HG03521 (cell line): ENCODE results near the gene SUMO2.
"Not testable (repeated sequence)": the region's sequence is repeated elsewhere in the genome, so short reads cannot be mapped to it uniquely, and the experiment has no call there.

Experiments used
- ATAC-seq: cut with Tn5 transposase; IDR thresholded peaks from one replicate; pipeline ENCODE4 v1.9.1; 2021; ENCODE audit warnings: mild to moderate bottlenecking, moderate library complexity; ENCODE audit not compliant: unreplicated experiment

SUMO2 gene

GRCh38 chr17:75182319-75182568, 515 bp downstream of the SUMO2 start:
- peak; percentile 22 for ATAC-seq

GRCh38 chr17:75181608-75182318, 996 bp downstream of the SUMO2 start:
- no peak for ATAC-seq

GRCh38 chr17:75181110-75181509, 1.6 kb downstream of the SUMO2 start:
- ATAC-seq: no peak

- ATAC-seq: no peak
Measured at GRCh38 chr17:75178453-75178852, 4.3 kb downstream of the SUMO2 start.

DNA sequence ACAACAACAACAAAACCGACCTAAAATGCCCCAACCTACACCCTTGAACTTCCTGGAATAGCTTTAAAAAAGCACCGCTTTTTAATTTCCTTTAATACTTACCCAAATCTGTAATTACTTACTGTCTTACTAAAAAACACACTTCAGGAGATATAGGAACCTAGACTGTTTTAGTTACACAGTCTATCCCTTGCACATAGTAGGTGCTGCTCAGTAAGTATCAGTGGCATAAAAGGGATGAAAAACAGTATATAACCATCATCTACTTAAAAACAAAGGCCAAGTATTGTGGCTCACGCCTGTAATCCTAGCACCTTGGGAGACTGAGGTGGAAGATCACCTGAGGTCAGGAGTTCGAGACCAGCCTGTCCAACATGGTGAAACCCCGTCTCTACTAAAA, 6.1 kb downstream of the SUMO2 start:
- no peak for ATAC-seq

- ATAC-seq: no peak
Measured at GRCh38 chr17:75174996-75175395, 7.8 kb downstream of the SUMO2 start.

DNA sequence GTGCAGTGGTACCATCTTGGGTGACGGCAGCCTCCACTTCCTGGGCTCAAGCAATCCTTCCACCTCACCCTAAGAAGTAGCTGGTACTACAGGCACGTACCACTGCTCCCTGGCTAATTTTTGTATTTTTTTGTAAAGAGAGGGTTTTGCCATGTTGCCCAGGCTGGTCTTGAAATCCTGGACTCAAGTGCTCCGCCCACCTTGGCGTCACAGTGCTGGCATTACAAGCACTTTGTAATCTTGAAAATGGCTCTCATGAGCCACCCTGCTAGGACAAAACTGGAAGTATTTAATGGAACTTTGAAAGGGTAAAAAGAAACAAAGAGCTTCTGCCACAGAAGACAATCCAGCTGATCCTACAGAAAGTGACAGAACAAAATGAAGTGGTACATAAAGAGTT, 9.2 kb downstream of the SUMO2 start:
- no peak for ATAC-seq

DNA sequence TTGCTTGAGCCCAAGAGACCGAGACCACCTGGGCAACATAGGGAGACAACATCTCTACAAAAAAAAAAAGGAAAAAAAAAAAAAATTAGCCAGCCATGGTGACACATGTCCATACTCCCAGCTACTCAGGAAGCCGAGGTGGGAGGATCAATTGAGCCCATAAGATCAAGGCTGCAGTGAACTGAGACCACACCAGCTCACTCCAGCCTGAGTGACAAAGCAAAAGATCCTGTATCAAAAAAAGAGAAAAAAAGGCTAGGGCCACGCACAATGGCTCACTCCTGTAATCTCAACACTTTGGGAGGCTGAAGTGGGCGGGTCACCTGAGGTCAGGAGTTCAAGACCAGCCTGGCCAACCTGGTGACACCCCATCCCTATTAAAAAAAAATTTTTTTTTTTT, 13.8 kb downstream of the SUMO2 start:
- ATAC-seq: no peak

DNA sequence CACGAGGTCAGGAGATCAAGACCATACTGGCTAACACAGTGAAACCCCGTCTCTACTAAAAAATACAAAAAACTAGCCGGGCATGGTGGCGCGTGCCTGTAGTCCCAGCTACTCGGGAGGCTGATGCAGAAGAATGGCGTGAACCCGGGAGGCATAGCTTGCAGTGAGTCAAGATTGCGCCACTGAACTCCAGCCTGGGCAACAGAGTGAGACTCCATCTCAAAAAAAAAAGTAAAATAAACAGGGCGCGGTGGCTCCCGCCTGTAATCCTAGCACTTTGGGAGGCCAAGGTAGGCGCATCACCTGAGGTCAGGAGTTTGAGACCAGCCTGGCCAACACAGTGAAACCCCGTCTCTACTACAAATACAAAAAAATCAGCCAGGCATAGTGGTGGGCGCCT, 18.2 kb downstream of the SUMO2 start:
- ATAC-seq: not testable (repeated sequence)

GRCh38 chr17:75163074-75163473, 19.7 kb downstream of the SUMO2 start:
- ATAC-seq: no peak

GRCh38 chr17:75160211-75160610, 22.5 kb downstream of the SUMO2 start:
- ATAC-seq: no peak

DNA sequence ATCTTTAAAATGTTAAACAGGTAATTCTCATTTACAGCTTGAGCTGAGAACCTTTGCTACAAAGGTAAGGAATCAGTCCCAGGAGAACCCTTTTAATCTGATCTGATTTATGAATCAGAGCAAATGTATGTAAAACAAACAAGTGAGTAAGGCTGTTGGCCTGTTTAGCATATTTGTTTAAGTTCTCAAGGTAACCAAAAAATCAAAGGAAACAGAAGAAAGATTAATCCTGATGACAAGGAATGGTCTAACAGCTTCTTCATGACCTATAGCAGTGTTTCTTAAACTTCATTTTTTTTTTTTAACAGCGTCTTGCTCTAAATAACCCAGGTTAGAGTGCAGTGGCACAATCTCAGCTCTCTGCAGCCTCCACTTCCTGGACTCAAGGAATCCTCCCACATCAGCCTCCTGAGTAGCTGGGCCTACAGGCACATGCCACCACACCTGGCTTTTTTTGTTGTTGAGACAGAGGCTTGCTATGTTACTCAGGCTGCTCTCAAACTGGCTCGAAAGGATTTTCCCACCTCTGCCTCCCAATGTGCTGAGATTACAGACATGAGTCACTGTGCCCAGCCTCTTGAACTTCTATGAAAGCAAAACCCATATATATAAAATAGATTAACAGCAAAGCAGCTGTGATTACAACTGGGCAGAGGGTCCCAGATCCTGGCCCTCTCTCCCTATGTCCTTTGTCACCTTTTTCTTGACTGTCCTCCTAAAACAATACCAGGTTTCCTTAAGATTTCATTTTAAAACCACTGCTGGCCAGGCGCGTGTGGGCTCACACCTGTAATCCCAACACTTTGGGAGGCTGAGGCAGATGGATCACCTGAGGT, 23.3 kb downstream of the SUMO2 start:
- no peak for ATAC-seq

DNA sequence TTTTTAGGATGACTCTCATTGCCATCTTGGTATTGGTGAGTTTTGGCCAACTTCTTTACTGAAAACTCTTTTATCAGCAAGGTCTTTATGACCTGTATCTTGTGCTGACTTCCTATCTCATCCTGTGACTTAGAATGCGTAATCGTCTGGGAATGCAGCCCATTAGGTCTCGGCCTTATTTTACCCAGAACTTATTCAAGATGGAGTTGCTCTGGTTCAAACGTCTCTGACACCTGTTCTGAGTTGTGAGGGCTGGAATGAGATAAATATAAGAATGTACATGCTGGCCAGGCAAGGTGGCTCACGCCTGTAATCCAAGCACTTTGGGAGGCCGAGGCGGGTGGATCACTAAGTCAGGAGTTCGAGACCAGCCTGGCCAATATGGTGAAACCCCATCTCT, 24.3 kb downstream of the SUMO2 start:
- not testable (repeated sequence) for ATAC-seq

DNA sequence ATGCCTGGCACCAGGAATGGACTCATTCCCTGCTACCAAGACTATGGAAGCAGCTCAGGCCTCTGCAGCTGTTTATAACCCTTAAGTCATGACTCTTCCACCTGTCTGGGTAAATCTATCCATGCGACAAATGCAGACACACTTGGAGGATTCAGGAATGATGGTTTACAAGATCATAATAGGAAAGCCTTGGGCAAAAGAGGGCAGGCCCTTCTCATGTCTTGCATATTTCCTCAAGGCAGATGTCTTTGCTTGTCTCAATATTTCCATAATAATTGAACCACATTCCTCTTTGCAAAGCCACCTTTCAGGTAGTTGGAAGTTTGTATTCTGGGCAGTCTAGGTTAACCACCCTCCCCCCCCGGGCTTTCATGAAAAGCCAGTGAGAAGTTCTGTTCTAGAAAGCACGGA, 27.6 kb downstream of the SUMO2 start:
- ATAC-seq: no peak

DNA sequence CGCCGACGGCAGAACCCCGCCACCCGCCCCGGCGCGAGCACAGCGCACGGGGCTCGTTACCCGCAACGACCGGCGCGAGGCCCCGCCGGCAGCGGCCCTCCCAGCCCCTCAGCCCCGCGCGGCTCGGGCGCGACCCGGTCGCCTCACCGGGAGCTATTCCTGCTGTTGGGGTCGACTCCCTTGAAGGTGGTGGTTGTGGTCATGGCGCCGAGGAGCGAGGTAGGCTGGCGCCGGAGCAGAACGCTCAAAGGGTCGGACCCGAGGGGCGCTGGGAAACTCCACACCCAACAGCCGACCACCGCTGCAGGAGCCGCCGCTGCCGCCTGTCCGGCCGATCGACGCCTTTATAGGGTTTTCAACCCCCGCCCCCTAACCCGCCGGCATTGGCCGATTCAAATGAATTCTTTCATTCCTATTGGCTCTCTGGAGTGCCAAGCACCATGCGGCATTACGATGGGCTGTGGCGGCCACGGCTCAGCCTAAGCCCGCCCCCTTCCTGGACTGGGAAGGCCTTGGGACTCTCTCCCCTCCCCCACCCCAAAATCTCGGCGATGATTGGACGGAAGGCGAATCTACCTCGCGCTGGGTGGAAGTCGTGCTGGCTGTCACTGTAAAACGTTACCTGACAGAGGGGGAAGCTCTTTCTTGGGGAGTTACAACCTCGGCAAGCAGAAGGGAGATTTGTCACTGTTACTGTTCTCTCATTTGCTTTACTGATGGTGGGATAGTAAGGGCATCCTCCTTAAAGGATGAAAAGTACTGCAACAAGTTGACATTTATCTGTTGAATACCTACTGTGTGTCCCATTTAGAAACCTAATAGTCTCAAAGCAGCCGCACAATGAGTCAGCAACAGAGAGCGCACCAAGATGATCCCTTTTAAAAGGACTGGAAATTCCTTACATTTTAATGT, 28.3 kb downstream of the SUMO2 start, which contains the start of gene JPT1:
JPT1 (minus strand) TSS at position 318 of the 912 bp plus-strand sequence; CDS start at position 203, 115 bp downstream.
- peak; percentile 92 for ATAC-seq

GRCh38 chr17:75153780-75154194, 29.0 kb downstream of the SUMO2 start:
- ATAC-seq: no peak

DNA sequence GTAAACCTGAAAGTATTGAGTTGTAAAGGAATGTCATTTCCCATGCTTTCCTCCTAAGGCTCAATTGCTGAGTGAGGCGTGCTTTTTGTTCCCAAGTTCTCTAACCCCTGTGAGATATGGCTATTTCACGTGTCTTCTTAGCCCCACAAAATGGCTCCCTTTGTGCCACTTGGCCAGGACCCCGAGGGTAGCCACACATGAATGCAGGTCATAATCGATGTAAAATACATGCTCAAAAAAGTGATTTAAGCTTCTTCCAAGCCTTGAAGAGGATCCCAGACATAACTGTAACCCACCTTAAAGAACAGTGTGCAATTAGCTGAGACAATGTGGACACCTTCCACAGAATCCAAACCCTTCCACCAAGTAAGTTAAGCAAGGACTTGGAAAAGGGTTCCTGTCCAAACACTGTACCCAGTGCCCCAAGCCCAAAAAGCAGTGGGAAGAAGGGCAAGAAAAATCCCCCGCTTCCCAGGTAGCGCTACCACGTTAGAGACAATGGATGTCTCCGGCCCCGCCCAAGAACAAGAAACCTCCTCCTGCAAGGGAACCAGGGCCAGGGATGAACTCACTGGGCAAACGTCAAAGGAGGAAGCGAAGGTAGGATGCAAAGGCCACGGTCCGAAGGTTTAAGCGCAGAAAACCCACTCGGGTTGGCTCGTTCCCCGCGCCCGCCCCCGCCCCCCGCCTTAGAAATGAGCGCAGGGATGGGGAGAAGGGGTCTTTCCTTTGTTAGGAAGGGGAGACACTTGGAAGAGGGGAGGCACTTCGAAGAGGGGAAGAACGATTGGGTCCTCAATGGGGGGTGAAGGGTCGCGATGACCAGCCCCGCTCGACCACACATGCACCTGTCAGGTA, 29.6 kb downstream of the SUMO2 start:
- ATAC-seq: no peak

- no peak for ATAC-seq
Measured at GRCh38 chr17:75152523-75152921, 30.2 kb downstream of the SUMO2 start.

GRCh38 chr17:75151930-75152329, 30.8 kb downstream of the SUMO2 start:
- ATAC-seq: no peak

DNA sequence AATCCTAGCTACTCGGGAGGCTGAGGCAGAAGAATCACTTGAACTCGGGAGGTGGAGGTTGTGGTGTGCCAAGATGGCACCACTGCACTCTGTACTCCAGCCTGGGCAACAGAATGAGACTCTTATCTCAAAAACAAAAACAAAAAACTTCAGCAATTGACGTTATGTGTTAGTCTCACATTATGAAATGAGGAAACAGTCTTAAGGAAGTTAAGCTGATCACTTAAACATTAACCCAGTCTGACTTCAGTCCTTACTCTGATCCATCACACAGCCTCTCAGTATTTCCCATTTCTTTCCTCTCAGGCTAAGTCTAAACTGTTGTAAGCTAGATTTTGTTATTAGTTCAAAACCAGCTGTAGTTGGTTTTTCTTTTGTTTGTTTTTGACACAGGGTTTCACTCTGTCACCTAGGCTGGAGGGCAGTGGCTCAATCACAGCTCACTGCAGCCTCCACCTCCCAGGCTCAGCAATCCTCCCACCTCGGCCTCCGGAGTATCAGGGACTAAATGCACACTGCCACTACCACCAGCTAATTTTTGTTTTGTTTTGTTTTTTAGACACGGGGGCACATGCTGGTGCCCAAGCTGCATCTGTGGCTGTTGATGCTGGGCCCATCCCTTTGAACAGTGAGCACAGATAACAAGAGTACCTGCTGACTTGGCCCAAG, 34.7 kb downstream of the SUMO2 start:
- no peak for ATAC-seq
